Raji (cell line): ENCODE data around the gene SIPA1.

ENCODE experiments used
- POLR2A ChIP-seq: IDR thresholded peaks from 2 replicates; pipeline ENCODE4 v1.6.1; 2011; ENCODE audit warnings: low read depth, low read length, control low read depth; ENCODE audit not compliant: insufficient read depth

The SIPA1 gene, protein sequence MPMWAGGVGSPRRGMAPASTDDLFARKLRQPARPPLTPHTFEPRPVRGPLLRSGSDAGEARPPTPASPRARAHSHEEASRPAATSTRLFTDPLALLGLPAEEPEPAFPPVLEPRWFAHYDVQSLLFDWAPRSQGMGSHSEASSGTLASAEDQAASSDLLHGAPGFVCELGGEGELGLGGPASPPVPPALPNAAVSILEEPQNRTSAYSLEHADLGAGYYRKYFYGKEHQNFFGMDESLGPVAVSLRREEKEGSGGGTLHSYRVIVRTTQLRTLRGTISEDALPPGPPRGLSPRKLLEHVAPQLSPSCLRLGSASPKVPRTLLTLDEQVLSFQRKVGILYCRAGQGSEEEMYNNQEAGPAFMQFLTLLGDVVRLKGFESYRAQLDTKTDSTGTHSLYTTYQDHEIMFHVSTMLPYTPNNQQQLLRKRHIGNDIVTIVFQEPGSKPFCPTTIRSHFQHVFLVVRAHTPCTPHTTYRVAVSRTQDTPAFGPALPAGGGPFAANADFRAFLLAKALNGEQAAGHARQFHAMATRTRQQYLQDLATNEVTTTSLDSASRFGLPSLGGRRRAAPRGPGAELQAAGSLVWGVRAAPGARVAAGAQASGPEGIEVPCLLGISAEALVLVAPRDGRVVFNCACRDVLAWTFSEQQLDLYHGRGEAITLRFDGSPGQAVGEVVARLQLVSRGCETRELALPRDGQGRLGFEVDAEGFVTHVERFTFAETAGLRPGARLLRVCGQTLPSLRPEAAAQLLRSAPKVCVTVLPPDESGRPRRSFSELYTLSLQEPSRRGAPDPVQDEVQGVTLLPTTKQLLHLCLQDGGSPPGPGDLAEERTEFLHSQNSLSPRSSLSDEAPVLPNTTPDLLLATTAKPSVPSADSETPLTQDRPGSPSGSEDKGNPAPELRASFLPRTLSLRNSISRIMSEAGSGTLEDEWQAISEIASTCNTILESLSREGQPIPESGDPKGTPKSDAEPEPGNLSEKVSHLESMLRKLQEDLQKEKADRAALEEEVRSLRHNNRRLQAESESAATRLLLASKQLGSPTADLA

DNA sequence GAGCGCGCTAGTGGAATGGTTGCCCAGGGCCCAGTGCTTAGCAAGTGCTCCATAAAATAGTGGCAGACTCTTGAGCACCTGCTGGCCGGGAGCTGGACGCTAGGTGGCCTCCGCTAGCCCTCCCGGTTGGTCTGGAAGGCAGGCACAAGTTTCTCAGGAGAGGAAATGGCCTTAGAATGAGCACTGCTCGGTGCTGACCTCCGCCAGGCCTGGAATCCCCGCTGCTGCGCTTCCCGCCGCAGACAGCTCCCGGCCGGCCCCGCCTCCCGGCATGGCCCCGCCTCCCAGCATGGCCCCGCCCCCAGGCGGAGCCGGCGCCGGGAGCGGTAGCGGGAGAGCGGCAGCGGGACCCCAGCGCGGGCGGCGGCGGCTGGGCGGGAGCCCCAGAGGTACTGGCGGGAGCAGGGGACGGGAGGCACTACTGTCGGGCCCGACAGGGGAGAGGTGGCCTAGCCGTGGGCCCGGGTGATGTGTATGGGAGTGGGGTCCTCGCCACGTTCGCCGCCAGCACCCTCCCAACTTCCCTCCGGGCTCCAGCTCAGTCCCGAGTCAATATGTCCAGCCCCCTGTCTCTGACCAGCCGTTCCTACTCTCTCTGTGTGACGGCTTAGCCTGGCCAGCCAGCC, at the start of gene SIPA1:
Gene SIPA1, plus strand, starts transcription at position 308 of the 626 bp plus-strand sequence. CDS start 2,821 bp downstream, outside the sequence.
- peak; percentile 77 for TF ChIP-seq POLR2A

DNA sequence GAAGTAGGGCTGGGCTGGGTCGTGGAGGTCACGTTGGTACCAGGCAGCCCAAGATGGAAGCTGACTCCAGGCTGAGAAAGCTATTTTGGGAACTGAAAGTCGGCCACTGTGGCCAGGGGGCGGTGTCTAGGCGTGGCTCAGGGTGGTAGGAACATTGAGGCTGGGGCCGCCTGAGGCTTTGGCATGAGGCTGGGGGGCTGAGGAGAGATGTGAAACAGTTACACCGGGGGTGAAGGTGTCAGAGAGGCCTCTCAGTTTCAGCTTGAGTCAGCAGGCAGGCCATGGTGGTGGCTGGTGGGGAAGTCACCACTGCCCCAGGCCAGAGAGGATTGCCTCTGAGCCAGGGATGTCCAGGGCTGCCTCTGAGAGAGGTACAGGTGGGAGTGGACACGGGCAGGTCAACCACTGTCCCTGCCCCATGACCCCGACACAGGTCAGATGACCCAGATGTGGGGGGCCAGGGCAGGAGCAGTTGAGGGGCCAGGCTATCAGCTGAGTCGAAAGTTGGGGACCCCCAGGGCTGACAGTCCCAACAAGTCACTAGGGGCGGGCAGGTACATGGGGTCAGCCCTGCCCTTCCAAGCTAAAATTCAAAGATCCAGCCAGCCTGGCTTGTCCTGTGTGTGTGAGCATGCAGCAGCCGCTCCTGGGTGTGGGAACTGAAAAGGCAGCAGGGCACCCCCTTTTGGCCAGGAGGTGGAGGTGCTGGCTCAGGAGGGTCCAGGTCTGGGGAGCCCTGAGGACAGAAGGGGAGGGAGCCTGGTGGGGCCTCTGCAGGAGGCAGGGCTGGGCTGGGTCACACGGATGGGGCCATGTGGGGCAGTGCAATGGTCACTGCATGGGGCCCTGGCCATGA, 49.5 kb upstream of the SIPA1 start:
- peak; percentile 7; the same call in 1 of the 2 replicates for TF ChIP-seq POLR2A

DNA sequence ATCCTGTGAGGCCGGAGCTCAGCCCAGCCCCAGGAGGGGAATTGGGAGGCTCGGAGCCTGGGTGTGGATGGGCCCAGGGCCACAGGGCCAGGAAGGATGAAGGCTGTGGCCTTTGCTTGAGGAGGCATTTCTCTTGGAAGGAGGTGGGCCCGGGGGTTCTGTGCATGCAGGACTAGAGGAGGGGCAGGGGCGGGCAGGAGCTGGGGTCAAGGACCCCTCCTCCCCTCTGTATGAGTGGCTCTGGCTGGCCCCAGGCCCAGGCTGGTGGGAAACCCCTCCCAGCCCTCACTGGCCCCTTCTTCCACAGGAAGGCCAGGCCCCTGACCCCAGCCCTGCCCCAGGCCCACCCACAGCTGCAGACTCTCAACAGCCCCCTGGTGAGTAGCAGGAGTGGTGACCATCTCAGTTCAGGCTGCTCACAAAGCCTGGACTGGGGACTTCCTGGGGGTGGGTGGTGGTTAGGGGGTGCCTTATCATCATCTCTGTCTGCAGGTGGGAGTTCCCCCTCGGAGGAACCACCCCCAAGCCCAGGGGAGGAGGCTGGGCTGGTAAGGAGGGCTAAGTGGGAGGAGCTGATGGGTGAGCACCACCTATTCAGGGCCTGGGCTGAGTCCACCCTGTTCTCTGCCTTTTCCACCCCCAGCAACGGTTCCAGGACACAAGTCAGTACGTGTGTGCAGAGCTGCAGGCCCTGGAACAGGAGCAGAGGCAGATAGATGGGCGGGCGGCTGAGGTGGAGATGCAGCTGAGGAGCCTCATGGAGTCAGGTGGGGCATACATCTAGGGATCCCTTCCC, 48.3 kb upstream of the SIPA1 start:
- TF ChIP-seq POLR2A = 0 out of 2 replicates have a peak, but pooled peaks have one; percentile 22

DNA sequence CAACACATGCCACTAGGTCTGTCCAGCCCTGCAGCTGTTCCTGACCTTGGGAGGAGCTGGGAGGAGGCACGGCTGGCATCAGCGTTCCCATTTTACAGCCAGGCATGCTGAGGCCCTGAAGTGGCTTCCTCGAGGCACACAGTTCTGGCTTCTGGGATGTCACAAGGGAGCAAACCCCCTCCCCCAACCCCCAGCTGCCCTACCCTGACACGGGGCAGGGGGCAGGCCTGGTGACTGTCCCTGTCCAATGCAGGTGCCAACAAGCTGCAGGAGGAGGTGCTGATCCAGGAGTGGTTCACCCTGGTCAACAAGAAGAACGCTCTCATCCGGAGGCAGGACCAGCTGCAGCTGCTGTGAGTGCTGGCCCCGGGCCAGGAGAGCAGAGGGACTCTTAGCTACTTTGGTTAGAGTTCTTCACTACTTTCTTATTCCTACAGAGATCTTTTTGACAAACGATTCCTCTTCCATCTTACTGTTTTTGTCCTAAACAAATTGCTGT, 47.6 kb upstream of the SIPA1 start:
- no peak for TF ChIP-seq POLR2A

DNA sequence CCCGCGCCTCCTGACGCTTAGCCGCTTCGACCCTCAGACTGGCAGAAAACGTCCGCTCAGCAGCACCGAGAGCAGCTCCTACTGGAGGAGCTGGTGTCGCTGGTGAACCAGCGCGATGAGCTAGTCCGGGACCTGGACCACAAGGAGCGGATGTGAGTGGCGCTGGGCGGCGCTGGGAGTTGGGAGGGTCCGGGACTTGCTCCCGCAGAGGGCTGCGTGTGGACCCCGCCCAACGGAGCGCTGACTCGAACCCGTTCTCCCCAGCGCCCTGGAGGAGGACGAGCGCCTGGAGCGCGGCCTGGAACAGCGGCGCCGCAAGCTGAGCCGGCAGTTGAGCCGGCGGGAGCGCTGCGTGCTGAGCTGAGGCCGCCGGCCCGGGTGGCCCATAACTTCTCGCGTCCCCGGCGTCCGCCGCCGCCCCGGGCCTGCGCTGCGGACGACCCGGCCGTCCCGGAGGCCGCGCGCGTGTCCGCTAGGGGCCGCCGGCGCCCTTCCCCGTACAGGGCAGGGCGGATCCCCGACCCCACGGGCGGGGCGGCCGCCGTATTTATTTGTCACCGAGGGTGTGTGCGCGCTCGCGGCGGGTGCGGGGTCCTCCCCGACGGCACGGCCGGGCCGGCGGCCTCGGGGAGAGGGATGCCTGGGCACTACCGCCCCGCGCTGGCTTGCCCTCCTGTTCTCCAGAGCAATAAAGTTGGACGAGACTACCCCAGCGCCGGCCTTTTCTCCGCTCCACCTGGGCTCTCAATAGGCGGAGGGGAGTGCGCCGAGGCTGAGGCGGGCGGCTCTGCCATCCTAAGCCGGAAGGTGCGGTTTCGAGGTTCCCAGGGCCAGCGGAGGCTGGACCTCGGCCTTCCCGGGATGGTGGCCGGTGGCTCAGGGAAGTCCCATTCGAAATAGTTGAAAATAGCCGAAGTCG, 45.7 kb upstream of the SIPA1 start:
- TF ChIP-seq POLR2A = no peak

DNA sequence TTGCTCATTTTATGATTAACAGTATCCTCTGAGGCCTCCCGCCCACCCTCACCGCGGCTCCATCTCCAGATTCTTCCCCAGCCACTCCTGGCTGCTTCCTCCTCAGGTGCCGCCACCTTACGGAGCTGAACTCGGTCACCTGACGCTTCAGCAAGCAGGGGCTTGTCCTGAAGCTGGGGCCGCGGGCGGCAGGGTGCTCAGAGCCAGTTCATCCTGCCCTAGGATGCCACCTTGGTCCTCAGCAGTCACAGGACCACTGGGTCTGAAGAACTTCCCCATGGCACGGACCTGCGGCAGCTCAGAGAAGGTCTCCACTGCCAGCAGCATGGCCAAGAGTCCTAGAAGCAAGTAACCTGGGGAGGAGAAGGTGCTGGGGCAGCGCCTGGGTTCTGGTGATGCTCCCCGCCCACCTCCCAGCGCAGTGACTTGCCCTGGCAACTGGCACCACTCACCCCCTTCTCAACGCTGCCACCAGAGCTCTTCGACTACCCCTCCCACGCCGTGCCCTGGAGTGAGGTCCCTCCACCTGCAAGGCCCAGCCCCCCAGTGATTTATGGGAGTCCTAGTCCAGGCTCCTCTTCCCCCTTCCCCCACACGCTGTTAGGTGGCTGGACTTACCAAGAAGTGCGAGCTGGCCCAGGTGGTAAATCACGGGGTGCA, 44.9 kb upstream of the SIPA1 start:
- TF ChIP-seq POLR2A = no peak

DNA sequence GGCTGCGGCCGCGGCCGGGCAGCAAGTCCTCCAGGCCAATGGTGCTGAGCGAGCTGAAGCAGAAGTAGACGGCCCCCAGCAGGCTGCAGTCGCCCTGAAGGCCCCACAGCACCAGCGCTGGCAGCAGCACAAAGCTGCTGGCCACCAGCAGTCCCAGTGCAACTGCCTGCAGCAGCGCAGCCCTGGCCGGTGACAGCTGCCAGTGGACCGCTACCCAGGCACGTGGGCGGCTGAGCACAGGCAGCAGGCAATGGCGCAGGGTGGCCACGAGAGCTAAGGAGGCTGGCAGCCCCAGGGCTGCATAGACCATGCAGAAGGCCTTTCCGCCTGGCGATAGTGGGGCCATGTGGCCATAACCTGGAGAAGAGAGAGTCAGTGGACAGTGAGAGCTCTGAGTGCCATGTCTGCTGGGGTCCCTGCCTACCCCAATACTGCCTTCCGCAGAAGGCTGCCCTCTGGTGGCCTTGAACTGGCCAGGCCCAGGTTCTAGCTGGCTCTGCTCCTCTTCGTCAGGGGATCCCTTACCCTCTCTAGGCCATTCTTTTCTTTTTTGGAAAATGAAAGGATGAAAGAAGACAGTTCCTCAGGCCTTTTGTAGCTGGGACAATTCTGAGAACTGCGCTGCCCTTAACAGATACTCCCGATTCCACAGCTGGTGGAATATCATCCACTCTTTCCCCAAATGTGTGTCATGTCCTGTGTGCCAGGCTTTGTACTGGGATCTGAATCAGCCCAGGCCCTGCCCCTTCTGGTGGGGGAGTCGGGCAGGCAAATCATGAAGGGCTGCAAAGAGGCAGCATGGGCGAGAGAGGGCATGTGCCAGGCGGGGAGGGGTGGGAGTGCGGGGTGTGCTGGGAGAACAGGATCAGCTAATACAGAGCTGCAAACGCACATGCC, 44.1 kb upstream of the SIPA1 start:
- no peak for TF ChIP-seq POLR2A

DNA sequence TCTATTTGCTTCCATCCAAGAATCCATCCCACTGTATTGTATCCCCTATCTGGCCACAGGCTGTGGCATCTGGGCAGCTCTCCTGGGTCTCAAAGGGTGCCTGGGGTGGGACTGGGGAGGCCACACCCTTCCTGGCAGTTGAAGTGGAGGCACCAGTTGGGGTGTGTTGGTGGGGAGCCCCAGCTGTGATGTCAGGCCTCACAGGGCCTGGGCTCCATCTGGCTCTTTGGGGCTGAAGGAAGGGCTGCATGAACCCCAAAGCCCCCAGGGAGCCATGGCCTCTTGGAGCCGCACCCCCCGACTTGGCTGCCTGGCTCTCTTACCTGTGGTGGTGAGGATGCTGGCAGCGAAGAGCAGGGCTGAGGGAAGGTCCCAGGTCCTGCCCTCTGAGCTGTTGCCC, 42.8 kb upstream of the SIPA1 start:
- TF ChIP-seq POLR2A = no peak

DNA sequence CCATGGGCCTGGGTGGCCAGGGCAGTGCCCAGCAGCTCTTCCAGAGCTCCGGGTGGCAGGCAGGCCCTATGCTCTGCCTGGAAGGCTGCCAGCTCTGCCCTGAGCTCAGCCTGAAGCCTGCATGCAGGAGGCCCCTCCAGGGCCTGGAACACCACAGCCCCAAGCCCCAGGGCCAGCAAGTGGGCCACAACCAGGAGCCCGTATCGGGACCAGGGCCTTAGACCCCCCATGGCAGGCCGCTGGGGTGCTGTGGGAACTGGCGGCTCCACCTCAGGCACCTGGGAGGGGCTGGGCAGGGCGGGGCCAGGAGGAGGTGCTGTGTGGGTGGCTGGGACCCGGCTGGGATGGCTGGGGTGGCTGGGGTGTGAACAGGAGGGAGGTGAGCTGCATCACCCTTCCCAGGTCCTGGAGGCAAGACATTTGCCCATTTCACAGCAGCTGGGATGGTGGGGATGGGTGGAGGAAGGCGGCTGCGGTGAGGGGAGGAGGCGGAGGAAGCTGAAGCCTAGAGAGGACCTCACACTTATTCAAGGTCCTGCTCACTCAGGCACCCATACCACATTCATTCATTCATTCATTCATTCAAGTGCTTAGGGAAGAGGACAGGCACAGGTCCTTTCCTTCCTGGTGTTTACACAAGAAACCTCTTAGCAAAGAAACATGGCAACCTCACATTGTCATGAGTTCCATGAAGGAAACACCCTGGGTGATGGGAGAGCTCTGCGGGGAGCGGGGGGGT, 42.2 kb upstream of the SIPA1 start, which contains the start of gene KCNK7:
Gene KCNK7, minus strand, starts transcription at position 258 of the 739 bp plus-strand sequence. Its CDS starts 28 bp downstream, at position 230.
- no peak for TF ChIP-seq POLR2A

DNA sequence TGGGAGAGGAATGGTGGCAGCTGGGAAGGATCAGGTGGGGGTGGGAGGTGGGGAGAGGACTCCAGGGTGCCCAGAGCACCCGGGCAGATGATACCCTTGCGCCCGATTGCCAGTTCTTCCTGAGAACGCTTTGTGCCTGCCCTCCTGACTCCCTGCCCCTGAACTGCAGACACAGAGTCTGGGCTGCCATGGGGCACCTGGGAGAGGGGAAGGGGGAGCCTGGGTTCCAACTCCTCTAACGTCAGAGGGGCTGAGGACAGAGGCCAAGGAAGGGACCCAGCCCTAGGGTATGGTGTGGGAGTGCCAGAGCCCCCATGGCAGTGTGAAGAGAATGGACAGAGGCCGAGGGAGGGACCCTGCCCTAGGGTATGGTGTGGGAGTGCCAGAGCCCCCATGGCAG, 41.4 kb upstream of the SIPA1 start:
- no peak for TF ChIP-seq POLR2A
